OCI-LY3 (cell line): ENCODE results near the gene KLK2.

Source experiments
- H2AFZ ChIP-seq: fragments of 200-600, 300-600 bp; shearing (Covaris generic); 2 replicates; pipeline ENCODE4 v1.6.0; 2014; ENCODE audit warnings: antibody characterized with exemption, low read depth, low read length
- H3K27ac ChIP-seq: fragments of 200-600, 300-600 bp; sonication (generic); 2 replicates; pipeline ENCODE4 v1.5.1; 2014; ENCODE audit warnings: mild to moderate bottlenecking, low read length, moderate library complexity, mixed read lengths
- H3K27me3 ChIP-seq: fragments of 200-600, 300-600 bp; sonication (generic); 2 replicates; pipeline ENCODE4 v1.6.1; 2014; ENCODE audit warnings: low read depth, low read length, mixed read lengths
- H3K36me3 ChIP-seq: fragments of 200-600, 300-600 bp; sonication (generic); replicated peaks from 2 replicates; pipeline ENCODE3; 2014; ENCODE audit warnings: low read depth, low read length, mixed read lengths
- H3K4me1 ChIP-seq: fragments of 300-600, 200-600 bp; sonication (generic); 2 replicates; pipeline ENCODE4 v1.6.1; 2014; ENCODE audit warnings: low read length, mixed read lengths
- H3K4me2 ChIP-seq: fragments of 200-600, 300-600 bp; sonication (generic); 2 replicates; pipeline ENCODE4 v1.6.1; 2014; ENCODE audit warnings: low read length, mixed read lengths
- H3K4me3 ChIP-seq: fragments of 300-600, 200-600 bp; sonication (generic); 2 replicates; pipeline ENCODE4 v1.5.1; 2014; ENCODE audit warnings: antibody characterized with exemption, mild to moderate bottlenecking, low read length, moderate library complexity
- H3K79me2 ChIP-seq: fragments of 300-600, 200-600 bp; shearing (Covaris generic); 2 replicates; pipeline ENCODE4 v1.6.1; 2014; ENCODE audit warnings: mild to moderate bottlenecking, low read length, mixed read lengths
- H3K9ac ChIP-seq: fragments of 300-600, 200-600 bp; shearing (Covaris generic); 2 replicates; pipeline ENCODE4 v1.6.0; 2014; ENCODE audit warnings: mild to moderate bottlenecking, low read length, moderate library complexity
- H3K9me3 ChIP-seq: fragments of 200-600, 300-600 bp; shearing (Covaris generic); 2 replicates; pipeline ENCODE4 v1.6.1; 2014; ENCODE audit warnings: low read length, mixed read lengths; ENCODE audit not compliant: insufficient read depth
- H4K20me1 ChIP-seq: fragments of 200-600, 300-600 bp; sonication (generic); 2 replicates; pipeline ENCODE4 v1.6.1; 2016; ENCODE audit warnings: low read length, mixed read lengths; ENCODE audit not compliant: insufficient read depth
- EZH2phosphoT487 ChIP-seq: fragments of 200-600 bp; shearing (Covaris generic); IDR thresholded peaks from 2 replicates; pipeline ENCODE4 v1.6.1; 2018; ENCODE audit warnings: antibody characterized with exemption, mixed run types, low read depth
- TF ChIP-seq, protein P1 (sequence below): fragments of 200-600, 300-600 bp; sonication (generic); IDR thresholded peaks from 2 replicates; pipeline ENCODE4 v1.5.1; 2014; ENCODE audit warnings: antibody characterized with exemption, low read length, low read depth

The KLK2 gene

GRCh38 chr19:50911206-50912101 is 38.2 kb downstream of the KLK2 start, which contains the start of gene KLK4:
Gene KLK4, minus strand, starts transcription at chr19:50911395. Its CDS starts 657 bp downstream, at chr19:50910738.
- Histone ChIP-seq H3K9ac (no peak within 1 kb of the TSS), H3K4me3 (no peak within 1 kb of the TSS), H3K9me3 (no peaks in the 10 kb centered on the region), H4K20me1 (no peaks in the 10 kb centered on the region), H3K4me1 (no peaks in the 10 kb centered on the region), H3K4me2 (no peak within 1 kb of the TSS), H2AFZ (no peak within 1 kb of the TSS), H3K79me2 (no peaks in the 10 kb centered on the region), H3K27me3 (0 out of 2 replicates have a peak, but pooled peaks cover 12% of the 10 kb centered on the region), H3K27ac (no peak within 1 kb of the TSS), H3K36me3 (no peaks in the 10 kb centered on the region)
- TF ChIP-seq, protein P1, sequence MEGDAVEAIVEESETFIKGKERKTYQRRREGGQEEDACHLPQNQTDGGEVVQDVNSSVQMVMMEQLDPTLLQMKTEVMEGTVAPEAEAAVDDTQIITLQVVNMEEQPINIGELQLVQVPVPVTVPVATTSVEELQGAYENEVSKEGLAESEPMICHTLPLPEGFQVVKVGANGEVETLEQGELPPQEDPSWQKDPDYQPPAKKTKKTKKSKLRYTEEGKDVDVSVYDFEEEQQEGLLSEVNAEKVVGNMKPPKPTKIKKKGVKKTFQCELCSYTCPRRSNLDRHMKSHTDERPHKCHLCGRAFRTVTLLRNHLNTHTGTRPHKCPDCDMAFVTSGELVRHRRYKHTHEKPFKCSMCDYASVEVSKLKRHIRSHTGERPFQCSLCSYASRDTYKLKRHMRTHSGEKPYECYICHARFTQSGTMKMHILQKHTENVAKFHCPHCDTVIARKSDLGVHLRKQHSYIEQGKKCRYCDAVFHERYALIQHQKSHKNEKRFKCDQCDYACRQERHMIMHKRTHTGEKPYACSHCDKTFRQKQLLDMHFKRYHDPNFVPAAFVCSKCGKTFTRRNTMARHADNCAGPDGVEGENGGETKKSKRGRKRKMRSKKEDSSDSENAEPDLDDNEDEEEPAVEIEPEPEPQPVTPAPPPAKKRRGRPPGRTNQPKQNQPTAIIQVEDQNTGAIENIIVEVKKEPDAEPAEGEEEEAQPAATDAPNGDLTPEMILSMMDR: no peak
- no peak for TF ChIP-seq EZH2phosphoT487

- H3K4me3 ChIP-seq: no peak overlapping the region
- no peak overlapping the region for H2AFZ ChIP-seq
- TF ChIP-seq, protein P1: no peak
- no peak for TF ChIP-seq EZH2phosphoT487
- no peak overlapping the region for H3K27ac ChIP-seq
- no peaks in the 10 kb centered on the region for H3K9me3 ChIP-seq
- no peaks in the 10 kb centered on the region for H3K79me2 ChIP-seq
- no peaks in the 10 kb centered on the region for H4K20me1 ChIP-seq
- 0 out of 2 replicates have a peak, but pooled peaks cover 12% of the 10 kb centered on the region for H3K27me3 ChIP-seq
- no peak overlapping the region for H3K9ac ChIP-seq
- H3K4me1 ChIP-seq: no peaks in the 10 kb centered on the region
- H3K4me2 ChIP-seq: no peak overlapping the region
- no peaks in the 10 kb centered on the region for H3K36me3 ChIP-seq
These were observed 38.9 kb downstream of the KLK2 start for GRCh38 chr19:50912102-50912599.

- no peaks in the 10 kb centered on the region for H3K79me2 ChIP-seq
- H3K4me3 ChIP-seq: no peak overlapping the region
- no peaks in the 10 kb centered on the region for H3K36me3 ChIP-seq
- no peak overlapping the region for H2AFZ ChIP-seq
- H4K20me1 ChIP-seq: no peaks in the 10 kb centered on the region
- no peaks in the 10 kb centered on the region for H3K4me1 ChIP-seq
- TF ChIP-seq, protein P1: no peak
- no peak for TF ChIP-seq EZH2phosphoT487
- H3K4me2 ChIP-seq: no peak overlapping the region
- no peak overlapping the region for H3K9ac ChIP-seq
- H3K9me3 ChIP-seq: no peaks in the 10 kb centered on the region
- H3K27ac ChIP-seq: no peak overlapping the region
- H3K27me3 ChIP-seq: 0 out of 2 replicates have a peak, but pooled peaks cover 12% of the 10 kb centered on the region
These were observed 39.8 kb downstream of the KLK2 start for GRCh38 chr19:50912727-50913716.
